Frontal cortex (tissue), 4 donors: ENCODE data around the gene COPA. TPM values are rescaled to one million over a fixed set of nuclear protein-coding genes. Genes with fewer than 3 reads are reported as not detected.

ENCODE experiments used
- DNase-seq, 2 donors: peaks; one replicate each; pipeline ENCODE4 v3.0.0; 2012; ENCODE audit warnings: low spot score in 2 of 2
- FAIRE-seq: peaks from 2 replicates; lab custom pipeline; 2012; peaks lifted over from hg19 to GRCh38; lab: Jason Lieb, UNC
- total RNA-seq: library from RNA; depleted of rRNA; stranded (reverse); fragments of >200 nt; gene quantifications from one replicate; pipeline ENCODE4 v1.2.3, GENCODE V29; 2014
- donor health status: control.
- donor health status: control.
- donor health status: control.

The COPA gene
- total RNA-seq, 1 donor from 2014 or later: 161 TPM

DNA sequence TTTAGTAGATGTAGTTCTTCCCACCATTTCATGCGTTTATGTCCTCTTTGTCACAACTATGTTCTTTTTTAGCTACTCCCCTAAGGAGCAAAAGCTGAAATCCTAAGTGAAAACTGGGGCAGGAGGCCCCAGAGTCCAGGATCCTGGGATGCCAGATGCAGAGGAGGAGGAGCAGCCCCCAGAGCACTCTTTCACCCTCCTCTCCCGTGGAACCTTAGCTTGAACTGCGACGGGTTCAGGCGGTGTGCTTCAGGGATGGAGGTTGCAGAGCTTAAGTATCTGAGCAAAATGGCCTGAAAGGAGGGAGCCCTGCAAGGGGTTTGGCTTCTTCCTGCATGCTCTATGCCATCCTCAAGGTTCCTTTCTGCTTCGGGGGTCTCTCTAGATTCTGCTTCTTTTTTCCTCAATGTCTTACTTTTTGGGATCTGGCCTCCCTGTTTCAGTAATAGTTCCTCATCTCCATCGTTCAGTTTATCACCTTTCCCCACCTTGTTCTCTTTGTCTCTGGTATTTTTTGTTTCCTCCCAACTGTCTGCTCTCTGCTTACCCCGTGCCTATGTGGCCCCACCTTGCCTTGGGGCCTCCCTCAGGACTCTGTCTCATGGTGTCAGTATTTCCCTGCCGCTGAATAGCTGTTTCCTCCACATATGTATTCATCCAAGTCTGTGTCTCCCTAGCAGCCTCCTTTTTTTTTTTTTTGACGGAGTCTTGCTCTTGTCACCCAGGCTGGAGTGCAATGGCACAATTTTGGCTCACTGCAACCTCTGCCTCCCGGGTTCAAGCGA, 21.1 kb upstream of the COPA start:
- DNase-seq (no peak), FAIRE-seq (no peak)

DNA sequence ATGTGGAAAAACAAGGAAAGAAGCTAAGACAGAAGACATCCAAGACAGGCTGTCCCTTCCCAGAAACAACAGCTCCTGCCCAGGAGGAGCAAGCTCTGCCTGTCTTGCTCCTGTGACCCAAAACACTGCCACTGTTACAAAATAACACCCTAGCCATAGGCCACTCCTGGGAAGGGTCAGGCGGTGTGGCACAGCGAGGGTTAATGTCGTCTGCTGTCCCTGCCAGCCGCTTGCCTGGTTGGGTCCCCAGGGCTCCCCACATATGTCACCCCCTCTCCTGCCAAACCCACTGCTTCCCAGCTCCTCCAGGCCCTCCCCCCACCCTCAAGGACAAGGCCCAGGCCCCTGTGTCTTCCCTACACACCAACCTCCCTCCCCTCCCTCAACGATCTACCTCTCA, 20.0 kb upstream of the COPA start:
- no peak for DNase-seq
- no peak for FAIRE-seq

DNA sequence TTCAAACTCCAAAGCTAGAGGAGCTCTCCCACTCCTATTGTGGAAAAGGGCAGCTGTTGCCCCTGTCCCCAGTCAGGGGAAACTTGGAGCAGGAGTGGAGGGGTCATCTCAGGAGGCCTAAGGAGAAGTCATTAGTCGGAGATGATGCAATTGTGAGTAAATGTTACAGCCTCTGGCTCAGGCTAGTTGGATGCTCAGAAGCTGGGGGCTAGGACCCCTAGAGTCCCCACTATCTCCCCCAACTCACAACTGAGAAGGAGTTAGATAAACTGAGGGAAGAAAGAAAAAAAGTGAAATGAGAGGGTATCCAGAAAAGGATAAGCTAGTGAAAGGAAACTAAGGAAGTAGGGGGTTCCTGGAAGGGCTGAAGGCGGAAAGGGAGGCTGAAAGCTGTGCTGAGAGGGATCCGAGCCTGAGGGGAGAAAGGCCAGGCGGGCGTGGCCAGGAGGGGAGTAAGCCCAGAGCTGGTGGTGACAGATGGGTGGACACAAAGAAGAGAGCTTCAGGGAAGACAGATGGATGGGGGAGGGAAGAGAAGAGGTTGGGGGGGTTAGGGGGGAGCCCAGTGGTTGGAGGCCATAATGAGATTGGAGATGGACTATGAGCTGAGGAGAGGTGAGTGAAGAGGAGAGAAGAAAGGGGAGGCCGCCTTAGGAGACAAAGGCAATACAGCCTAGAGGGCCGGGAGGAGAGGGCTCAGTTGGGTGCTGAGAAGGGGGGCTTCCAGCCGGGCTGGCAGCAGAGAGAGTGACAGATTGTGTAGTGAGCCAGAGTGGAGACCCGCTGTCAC, 19.3 kb upstream of the COPA start:
- FAIRE-seq (no peak), DNase-seq (no peak)

DNA sequence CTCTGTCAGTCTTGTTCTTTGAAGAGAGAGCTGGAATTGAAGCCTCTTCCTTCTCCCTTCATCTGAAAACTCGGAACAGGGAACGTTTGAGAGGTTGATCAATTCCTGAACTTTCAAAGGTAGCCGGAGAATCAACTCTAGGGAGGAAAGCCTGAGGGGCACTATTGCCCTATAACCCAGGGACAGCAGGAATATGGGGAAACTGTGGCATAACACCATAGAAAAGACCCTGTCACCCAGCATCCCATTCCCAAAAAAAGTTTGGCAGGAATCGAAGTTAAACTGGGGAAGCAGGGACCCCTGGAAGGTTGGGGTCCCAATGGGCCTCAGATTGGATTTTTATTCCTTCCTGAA, 18.7 kb upstream of the COPA start:
- DNase-seq: no peak
- no peak for FAIRE-seq

DNA sequence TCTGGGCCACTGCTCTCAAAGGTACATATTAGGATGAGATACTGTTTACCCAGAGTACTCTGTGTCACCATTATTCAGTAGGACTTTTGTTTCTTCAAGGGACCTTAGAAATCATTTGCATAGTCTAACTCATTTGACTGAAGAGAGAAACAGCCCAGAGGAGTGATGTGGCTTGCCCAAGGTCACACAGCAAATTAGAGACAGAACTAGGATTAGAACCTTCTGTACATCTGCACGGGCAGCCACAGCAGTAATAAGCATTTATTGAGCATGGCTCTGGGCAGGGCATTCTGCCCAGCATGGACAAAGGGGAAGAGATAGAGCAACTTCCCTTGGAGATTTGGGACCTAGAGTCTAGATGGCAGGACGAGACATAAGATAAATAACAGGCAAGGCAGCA, 18.1 kb upstream of the COPA start:
- FAIRE-seq (no peak), DNase-seq (no peak)

DNA sequence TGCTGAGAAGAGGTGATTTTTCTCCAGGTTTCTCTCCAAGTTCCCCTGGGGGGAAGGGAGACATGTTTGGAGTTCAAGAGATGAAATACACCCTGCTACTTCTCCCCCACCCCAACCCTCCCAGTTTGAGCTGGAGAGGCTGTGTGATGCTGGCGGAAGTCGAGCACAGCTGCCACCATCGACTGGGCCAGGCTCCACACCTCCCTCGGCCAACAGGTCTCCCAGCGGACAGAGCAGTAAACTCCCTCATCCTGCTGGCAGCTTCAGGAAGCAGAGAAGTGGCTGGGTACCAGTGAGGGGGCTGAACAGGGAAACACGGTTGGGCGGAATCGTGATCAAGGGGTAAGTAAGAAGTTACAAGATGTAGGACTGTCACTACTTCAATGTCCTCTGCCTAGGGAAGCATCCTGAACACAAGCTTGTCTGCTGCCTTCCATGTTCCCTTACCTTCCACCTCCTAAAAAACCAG, 17.2 kb upstream of the COPA start:
- FAIRE-seq: no peak
- DNase-seq: no peak

DNA sequence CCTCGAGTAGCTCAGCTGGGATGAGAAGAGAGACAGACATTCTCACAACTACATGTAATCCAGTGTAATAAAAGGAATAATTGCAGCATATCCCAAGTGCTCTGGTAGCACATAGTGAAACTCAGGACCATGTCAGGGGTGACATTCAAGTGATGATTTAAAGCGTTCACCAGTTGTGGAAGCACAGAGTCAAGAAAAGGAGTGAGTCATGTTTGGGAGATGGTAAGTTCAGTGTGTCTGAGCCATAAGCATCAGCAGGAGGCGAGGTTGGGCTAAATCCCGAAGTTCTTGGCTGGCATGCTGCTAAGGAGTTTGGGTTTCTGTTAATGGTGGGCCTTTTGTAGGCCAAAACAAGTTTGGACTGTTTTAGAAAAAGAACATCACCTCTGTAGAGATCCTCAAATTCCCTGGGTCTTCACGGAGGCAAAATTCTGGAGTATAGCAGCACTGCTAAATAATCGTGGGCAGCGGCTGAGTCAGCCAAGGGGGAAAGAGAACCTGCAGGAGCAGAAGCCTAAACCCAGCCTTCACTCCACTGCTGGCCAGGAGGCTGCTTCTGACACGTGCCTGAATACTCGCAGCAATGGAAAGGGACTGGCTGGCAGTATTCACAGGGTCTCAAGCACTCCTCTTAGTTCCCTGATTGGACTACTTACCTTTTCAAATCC, 16.6 kb upstream of the COPA start:
- no peak for DNase-seq
- FAIRE-seq: no peak

DNA sequence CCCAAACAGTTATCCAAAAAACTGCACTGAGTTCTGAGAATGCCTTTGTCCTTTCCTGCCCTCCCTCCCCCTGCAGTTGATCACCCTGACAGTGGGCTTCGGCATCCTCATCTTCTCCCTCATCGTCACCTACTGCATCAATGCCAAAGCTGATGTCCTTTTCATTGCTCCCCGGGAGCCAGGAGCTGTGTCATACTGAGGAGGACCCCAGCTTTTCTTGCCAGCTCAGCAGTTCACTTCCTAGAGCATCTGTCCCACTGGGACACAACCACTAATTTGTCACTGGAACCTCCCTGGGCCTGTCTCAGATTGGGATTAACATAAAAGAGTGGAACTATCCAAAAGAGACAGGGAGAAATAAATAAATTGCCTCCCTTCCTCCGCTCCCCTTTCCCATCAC, 15.0 kb upstream of the COPA start:
- DNase-seq: no peak
- FAIRE-seq: no peak

DNA sequence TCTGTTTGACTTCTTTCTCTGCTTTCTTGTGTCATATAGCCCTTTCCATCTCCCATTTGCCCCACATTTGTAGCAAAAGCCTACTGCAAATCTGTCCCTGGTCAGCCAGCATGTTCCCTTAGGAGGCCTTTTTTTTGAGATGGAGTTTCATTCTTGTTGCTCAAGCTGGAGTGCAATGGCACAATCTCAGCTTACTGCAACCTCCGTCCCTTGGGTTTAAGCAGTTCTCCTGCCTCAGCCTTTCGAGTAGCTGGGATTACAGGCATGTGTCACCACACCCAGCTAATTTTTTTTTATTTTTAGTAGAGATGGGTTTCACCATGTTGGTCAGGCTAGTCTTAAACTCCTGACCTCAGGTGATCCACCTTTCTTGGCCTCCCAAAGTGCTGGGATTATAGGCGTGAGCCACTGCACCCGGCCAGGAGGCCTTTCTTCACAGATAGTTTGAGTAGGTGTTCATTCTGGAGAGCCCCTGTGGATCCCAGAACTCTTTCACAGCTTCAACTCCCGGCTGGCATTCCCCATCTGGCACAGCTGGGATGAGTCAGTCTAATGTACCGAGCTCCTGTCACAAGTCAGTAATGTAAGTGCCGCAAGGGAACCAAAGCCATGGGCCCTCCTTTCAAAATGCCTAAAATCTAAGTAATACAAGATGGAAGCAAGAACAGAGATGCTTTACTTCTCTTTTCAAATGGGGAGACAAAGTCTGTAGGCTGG, 14.4 kb upstream of the COPA start:
- FAIRE-seq (no peak), DNase-seq (no peak)

DNA sequence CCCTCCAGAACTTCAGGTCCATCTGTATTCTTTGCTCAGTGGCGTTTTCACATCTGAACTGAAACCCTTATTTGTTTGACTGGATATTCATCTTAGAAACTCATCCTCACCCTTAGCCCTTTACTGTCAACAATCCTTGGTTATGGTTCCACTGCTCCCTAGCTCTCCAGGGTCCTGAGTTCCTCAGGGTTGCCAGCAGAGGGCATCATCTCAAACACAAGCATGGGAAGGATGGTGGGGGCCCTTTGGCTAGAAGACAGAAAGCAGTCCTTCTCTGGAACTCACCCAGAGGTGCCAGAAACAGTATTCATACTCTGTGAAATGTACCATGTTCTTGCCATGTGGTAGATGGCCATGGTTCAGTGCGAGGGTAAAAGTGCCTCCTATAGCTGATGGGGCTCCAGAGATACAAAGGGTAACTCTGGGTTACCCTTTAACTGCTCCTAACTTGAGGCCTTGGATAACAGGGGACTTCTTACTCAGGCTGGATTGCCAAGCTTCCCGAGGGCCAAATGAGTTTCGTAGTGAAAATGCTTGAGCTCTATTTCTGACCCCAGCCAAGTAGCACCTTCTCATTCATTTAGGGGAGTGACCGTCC, 11.4 kb upstream of the COPA start:
- DNase-seq (no peak), FAIRE-seq (no peak)

DNA sequence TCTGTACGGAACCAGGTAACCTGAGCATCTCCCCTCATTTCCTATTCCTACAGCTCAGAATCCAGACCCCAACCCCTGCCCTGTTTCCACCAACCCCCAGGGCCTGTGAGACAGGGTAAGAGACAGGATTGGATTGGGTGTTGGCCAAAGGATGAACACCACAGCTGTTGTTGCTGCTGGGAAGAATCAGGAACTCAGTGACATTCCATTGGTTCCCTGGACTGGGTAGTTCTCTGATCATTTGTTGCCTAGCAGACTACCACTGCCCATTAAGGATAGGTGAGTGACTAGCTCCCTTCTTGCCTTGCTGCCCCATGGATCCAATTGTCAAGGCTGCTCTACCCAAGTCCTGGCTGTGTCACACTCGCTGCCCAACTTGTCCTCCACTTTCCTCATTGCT, 10.2 kb upstream of the COPA start:
- FAIRE-seq (no peak), DNase-seq (no peak)

DNA sequence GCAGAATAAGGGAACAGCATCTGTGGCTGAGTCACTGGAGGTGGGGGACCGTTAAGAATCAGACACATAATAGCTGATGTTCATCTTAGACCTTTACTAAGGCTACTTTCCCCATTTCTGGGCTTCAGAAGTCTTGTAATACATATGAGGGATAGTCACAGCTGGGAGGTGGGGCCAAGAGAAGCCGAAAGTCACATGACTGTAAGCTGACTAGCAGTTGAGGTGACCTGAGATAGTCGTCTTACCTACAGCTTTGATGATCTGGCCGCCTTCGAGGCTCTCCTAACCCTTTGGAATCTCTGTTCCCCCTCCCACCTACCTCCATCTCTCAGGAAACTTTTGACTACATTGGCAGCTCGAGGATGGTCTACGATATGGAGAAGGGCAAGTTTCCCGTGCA, 9.5 kb upstream of the COPA start:
- no peak for DNase-seq
- FAIRE-seq: no peak

DNA sequence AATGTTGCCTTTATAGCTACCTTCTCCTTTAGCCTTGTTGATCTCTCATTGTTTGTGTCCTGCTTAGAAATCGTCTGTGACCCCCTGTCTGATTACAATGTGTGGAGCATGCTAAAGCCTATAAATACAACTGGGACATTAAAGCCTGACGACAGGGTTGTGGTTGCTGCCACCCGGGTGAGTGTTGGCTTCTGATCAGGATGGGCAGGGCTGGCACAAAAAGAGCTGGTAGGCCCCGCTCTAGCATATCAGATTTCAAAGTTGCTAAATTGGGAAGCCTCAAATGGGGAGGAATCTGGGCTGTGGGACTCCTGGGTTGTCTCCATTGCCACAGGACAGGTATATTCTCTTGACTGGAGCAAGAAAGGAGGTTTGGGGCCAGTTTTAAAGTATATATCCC, 8.6 kb upstream of the COPA start:
- FAIRE-seq: no peak
- no peak for DNase-seq

DNA sequence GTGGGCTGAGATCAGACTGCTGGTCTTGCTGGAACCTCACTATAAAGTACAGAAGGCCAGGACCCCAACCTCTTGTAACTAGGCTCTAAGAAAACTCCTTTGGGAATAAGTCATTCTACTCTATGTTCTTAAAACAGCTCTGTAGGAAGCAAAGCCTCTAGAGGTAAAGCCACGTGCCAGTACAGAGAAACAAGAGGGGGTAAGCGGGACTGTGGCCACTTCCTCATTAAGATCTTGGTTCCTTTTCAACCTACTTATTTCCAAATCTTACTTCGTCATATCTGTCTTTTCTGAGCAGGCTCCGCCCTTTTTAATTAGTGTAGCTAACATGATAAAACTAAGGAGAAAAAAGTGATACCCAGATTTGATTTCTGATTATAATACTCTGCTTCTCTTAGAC, 3.9 kb upstream of the COPA start:
- FAIRE-seq: no peak
- no peak for DNase-seq

DNA sequence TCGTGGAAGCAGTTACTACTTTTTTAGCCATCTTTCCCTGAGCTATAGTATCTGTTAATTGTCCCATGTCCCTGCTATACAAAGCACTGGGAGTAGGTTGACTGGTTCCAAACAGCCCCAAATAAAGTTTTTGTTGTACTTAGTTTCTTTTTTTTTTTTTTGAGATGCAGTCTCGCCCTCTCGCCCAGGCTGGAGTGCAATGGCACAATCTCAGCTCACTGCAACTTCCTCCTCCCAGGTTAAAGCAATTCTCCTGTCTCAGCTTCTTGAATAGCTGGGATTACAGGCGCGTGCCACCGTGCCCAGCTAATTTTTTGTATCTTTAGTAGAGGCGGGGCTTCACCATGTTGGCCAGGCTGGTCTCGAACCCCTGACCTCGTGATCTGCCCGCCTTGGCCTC, 3.4 kb upstream of the COPA start:
- no peak for DNase-seq
- FAIRE-seq: no peak

DNA sequence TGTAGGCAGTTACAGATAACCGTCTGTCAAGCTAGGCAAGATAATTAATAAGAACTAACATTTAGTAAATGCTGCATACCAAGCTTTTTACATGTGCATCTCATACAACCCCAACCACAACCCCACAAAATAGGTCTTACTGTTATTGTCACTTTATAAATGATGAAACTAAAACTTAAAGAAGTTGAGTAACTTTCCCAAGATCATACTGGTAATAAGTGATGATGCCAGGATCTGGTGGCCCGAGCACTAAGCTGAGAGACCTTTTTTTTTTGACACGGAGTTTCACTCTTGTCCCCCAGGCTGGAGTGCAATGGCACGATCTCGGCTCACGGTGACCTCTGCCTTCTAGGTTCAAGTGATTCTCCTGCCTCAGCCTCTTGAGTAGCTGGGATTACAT, 1.9 kb upstream of the COPA start:
- DNase-seq: no peak
- no peak for FAIRE-seq

DNA sequence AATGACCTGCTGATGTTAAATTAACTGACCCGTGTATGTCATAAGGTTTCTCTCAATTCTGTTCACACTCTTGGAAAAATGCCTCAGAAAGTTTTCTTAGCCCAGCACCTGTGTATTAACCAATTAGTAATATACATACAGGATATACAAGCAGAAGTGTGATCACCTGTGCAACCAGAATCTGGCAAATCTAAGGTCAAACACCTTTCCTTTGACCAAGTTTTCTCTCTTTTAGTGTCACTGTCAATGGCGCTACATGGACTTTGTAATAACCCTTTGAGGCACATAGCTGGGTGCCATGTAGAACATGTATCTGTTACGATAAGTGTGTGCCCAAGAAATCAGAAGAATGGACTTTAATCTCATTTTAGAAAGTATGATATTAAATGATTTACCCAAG, 1.2 kb upstream of the COPA start:
- no peak for FAIRE-seq

DNA sequence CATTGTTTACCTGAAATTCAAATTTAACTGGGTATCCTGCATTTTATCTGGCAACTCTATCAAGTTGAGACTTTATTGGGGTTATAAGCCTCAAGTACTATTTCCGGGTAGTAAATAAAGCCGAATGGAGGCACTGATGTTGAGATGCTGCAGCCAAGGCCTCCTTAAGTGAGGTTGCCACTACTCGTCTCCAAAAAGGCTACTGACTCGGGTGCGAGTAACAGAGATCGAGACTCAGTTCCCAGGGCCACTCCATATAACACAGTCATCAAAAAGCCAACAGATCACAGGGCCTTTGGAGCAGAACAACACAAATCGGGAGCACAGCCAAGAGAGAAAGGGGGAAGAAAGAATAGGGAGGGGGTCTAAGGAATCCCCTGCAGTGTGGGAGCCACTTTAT, 524 bp downstream of the COPA start:
- FAIRE-seq (no peak), DNase-seq (no peak)

More for the DNA sequence above, 1.2 kb upstream of the COPA start:
- no peak for DNase-seq

DNA sequence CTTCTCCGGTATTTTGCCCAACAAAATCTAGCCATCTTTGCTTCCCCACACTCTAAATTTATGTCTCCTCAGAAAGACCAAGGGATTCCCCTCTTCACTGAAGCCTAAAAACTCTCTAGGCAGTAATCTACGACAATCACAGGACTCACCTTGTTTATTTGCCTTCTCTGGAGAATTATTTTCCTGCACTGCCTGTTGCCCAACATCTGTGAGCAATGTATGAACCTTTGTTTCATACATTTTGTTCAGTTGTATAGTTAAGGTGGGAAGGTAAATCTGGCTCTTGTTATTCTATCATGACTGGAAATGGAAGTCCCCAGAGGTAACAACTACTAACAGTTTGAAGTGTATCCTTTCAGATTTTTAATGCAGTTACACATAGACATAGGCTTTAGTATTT, 2.2 kb downstream of the COPA start:
- FAIRE-seq (no peak), DNase-seq (no peak)

DNA sequence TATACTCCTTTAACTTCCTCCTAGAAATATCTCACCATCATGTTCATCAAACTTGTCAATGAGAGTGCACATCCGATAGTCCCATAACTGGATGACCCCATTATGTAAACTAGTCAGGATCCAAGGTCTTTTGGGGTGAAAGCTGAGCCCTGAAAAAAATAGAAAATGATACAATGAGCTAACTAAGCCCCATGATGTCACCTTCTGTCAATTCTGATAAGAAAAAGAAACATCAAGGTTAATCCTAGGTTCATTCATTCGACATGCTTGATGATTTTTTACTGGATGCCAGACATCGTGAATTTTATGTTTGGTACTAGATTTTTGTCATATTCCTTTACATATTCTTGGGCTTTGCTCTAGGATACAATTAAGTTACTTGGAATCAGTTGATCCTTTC, 2.9 kb downstream of the COPA start:
- FAIRE-seq: no peak
- DNase-seq: no peak
